Breast epithelium (tissue), 3 donors: ENCODE measurements around the gene ARHGEF7.

Experiments
- POLR2A ChIP-seq: fragments of 450-650 bp; IDR thresholded peaks from one replicate; pipeline ENCODE4 v1.6.1; 2016; ENCODE audit warnings: antibody characterized with exemption, mild to moderate bottlenecking, moderate library complexity
- POLR2AphosphoS5 ChIP-seq, 3 donors: sonication (generic); formaldehyde crosslinking; IDR thresholded peaks; one replicate each; pipeline ENCODE4 v1.6.1; 2017; ENCODE audit warnings: antibody characterized with exemption in 3 of 3

GRCh38 chr13:111289251-111289650 lies 174.1 kb downstream of the ARHGEF7 start:
- TF ChIP-seq POLR2A (no peak), POLR2AphosphoS5 (IDR thresholded peaks at IDR 0.05) (no peak)
